GM12874 (cell line): Measurements from ENCODE around the gene MADD.

ENCODE experiments used
- CTCF ChIP-seq: IDR thresholded peaks from 2 replicates; pipeline ENCODE4 v1.5.1; 2011; ENCODE audit warnings: low read depth, mild to moderate bottlenecking, control low read depth, low read length, moderate library complexity; ENCODE audit not compliant: insufficient read depth

Gene MADD

GRCh38 chr11:47289856-47290255 is 19.9 kb downstream of the MADD start:
- no peak for TF ChIP-seq CTCF

- no peak for TF ChIP-seq CTCF
Observed at GRCh38 chr11:47295385-47295784, 25.5 kb downstream of the MADD start.

- TF ChIP-seq CTCF: no peak
Observed at GRCh38 chr11:47296045-47296444, 26.1 kb downstream of the MADD start.

- TF ChIP-seq CTCF: no peak
Observed at GRCh38 chr11:47299078-47299477, 29.1 kb downstream of the MADD start.

GRCh38 chr11:47302853-47303252 is 32.9 kb downstream of the MADD start:
- no peak for TF ChIP-seq CTCF

- TF ChIP-seq CTCF: no peak
Observed at GRCh38 chr11:47305734-47306483, 36.0 kb downstream of the MADD start.

GRCh38 chr11:47306484-47306844 is 36.5 kb downstream of the MADD start:
- TF ChIP-seq CTCF: no peak
